Activated T-cell treated with anti-CD3 and anti-CD28 coated beads for 48 hours (primary cell): ENCODE measurements around the gene ZNF599.

Source experiments
- DNase-seq: peaks from one replicate; pipeline ENCODE4 v3.0.0-alpha.2; 2020; ENCODE audit warnings: low read depth

ZNF599 gene

DNA sequence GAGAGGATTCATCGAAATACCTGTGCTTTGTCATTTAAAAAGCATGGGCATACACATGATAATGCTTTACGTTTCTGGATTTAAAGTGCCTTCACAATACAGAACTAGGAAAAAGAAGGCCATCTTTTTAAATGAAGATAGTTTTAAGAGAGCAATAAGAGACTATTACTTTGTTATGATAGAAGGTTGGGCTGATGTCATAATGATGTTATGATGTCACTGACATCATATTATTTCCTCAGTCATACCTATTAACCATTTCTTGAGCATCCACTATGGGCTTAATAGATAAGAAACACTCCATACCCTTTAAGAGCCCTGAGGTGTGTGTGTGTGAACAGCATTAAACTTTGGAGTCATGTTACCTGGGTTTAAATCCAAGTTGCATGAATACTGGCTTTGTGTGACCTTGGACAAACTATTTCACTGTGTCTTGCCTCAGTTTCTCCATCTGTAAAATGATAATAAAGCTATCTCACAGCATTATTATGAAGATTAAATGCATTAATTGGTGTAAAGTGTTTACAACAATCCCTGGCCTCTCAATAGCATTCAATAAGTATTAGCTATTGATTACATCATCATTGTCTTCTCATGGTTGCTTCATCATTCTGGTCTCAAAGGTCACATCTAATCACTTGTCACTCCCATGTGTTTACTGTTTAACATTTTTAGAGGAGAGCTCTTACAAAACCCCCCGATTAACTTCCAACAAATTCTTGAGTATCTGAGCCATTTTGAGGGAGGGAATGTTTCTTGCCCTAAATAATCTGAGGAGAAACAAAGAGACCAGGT is 27.9 kb downstream of the ZNF599 start:
- DNase-seq = no peak

DNA sequence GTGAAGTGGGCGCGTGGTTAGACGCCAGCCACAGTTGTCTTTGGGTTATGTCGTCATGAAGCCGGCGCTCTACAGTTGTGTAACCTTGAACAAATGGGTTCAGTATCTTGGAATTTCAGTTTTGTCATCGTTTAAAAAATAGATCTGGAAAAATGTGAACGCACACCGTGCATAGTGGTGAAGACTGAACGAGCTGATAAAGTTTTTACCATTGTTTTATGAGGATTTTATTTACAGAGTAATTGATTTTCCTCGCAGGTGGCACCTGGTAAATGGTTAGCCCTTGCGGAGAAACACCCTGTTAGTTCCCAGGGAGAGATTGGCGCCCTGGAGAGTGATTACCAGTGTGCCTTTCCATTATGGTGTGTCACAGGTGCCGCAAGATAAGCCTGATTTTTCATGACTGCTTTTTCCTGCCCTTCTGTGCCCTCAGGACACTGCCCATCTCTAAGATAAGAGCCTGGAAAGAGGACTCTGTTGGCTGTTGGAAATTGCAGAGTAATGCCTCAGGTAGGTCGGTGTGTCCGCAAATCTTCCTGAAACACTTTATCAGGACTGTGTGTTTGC is 38.4 kb downstream of the ZNF599 start:
- no peak for DNase-seq

DNA sequence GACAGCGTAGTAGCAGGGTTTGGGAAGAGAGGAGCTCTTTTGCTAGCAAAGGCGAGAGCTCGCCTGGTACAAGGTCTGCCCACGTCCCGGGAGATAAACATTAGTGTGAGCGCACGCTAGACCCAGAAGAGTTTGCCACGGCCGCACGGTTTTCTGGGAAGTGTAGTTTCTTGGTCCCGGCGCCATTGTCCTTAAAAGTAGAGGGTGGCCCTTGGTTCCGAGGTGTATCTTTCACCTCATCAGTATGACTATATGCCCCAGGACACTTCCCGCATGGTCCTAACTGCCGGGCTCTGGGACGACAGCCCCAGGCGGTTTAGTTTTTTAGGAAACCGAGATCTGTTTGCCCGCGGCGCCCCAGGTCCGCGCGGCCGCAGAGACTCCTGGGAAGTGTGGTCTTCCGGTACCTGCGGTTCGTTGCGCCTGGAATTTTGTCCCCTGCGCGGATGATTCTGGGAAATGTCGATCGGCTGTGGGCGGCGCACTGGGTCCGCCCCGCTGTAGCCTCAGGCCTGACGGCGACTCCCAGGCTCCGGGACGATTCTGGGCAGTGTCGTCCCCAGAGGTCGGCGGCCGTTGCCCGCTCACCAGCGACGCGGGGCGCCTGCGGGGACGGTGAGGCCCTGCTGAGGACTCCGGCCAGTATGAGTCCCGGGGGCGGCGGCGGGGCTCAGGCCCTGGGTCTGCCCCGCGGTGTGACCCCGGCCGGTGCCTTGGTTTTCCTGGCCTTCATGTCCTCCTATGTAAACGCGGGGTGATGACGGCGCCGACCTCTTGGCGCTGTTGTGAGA is 39.1 kb downstream of the ZNF599 start, which contains the start of gene ZNF181:
TSS of gene ZNF181 (plus strand) at position 498 of the 791 bp plus-strand sequence. CDS start 795 bp downstream, outside the sequence.
- peak; percentile 72 for DNase-seq

DNA sequence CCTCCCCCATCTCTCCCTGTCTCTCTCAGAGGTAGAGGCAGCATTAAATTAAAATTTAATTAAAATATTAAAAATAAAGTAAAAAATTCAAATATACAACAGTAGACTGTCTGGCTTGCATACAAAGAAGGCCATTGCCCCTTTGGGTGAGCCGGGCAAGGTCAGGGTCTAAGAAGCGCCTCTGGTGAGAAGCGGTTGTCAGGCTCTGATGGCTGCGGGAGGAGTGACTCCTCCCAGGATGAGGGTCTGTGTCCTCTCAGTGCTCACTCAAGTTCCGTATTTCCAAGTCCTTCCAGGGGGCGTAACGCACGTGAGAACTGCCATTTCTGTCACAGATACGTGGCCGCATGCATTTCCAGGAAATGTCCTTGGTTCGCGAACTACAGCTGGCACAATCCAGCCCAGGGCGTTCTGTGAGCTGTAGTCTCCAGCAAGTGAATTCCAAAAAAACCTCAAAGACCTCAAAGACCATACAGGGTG is 39.7 kb downstream of the ZNF599 start:
- no peak for DNase-seq

DNA sequence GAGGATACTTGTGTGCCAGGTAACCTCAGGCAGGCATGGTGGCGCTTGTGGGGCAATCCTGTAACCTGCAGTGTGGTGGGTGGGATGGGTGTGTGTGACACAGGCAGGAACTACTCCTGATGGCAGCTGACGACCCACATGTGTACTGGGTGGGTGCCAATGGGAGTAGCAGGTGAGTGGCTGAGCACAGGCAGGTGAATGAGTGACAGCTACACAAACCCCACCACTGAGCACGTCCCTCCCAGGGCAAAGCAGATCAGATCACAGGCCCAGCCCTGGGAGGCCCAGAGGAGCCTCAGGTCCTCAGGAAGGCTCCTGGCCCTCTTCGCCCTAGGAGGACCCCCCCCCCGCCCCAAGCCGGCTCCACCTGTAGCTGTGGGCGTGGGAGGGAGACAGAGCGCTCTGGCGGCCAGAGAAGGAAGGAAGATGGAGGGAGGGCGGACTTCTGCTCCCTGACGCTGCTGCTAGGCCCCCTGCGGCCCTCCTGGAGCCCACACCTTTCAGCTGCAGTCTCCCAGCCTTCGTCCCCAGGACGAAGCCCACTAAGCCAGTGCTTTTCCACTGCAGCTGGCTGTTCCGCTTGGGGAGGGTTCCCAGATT is 40.3 kb downstream of the ZNF599 start:
- DNase-seq = no peak

DNA sequence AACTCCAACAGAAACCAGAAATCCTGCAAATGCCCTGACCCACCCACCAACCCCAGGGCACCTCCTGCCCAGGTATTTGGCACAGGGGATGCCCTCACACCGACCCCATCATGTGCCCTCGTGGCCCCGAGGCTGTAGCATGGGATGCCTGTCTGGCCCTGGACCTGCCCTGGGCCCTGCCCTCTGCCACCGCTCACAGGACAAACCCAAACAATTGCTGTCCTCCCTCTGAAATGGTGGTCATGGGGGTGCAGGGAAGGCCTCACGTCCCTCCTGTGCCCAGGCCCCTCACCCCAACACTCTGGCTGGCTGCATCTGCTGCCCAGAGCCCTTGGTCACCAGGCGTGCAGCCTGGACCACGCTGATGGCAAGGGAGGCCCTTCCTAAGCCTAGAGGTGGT is 41.1 kb downstream of the ZNF599 start:
- no peak for DNase-seq

DNA sequence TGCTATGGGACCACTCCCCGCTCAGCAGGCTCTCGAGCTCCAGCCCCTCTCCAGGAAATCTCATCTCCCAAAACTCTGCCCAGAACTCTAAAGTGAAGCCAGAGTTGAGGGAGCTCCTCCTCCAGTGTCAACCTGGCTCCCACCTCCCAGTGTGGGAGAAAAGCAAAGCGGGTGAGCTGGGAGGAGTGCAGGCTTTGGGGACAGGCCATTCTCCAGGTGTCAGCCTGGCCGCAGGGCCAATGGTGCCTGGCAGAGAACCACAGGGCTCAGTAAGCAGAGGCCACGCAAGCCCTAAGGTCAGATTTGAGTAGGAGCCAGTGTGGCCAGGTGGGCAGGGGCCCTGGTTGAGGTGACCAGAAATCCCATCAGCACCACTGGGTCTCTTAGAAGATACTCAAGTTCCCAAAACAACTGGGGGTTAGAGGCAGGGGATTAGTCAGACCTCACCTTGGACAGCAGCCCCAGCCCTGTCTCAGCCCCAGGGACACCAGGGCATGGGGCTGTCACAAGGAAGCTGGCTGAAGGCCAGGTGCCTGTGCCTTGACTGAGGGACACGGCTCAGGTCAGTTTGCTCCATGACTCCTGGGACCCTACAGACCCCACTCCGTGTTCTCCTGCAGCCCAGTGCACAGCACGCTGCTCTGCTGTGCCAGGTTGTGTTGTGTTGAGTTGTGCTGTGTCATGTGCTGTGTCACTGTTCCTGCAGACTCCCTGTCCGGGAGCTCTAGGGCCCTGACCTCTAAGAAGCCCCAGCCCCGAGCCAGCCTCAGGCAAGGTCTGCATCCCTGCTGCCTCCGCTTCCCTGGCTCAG is 41.8 kb downstream of the ZNF599 start:
- DNase-seq = no peak

DNA sequence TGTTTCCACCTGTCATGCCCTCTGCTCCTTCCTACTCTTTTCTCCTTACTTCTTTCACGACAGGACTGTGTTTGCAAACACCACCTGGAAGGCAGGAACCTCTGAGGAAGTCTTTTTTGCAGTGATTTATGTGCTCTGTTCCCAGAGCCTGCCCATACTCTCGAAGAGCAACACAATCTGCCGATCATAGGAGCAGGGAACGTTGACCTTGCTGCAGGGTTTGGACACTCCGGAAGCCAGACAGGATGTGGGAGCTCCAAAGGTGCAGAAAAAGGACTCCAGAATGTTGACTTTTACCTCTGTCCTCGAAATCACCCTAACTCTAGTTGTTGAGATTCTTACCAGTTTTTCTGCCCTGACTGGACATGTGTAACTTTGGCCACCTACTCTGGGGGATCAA is 47.6 kb downstream of the ZNF599 start:
- DNase-seq = no peak

DNA sequence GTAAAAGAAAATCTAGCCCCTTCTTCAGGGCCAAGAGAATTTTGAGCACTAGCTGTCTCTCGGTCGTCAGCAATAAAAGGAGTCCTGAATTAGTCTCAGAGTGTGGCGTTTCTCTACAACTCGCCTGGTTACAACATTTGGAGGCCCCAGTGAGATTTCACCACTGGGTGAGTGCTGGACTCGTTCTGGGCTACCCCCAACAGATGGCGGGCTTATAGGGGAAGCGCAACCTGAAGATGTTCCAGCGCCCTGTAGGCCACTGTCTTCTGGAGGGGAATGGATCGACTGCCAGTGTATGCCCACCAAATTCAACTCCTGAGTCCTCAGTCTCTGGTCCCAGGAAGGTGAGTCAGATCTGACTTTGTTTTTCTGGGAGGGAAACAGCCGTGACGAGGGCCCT is 50.7 kb downstream of the ZNF599 start:
- no peak for DNase-seq

DNA sequence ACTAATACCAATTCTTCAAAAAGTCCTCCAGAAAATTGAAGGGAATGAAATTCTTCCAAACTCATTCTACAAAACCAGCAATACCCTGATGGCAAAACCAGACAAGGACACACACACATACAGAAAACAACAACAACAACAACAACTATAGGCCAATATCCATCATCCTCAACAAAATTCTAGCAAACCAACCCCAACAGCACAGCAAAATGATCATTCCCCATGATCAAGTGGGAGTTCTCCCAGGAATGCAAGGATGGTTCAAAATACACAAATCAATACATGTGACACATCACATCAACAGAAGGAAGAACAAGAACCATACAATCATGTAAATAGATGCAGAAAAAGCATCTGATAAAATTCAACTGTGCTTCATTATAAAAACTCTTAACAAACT is 57.7 kb downstream of the ZNF599 start:
- no peak for DNase-seq

DNA sequence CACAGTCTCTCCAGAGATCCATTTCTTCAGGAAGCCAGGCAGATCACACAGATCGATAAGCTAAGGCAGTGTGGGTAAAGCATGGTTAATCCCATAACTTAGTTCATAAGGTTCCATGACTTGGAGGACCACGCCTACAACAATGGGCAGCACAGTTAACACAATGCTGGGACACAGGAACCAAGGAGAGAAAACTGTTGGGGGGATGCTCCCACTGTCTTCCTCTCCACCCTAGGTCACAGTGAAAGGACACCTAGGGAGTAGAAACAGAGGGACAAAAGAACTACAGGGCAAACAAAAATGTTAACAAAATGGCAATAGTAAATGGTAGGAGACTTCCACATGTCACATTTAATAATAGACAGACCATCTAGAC is 59.8 kb downstream of the ZNF599 start:
- no peak for DNase-seq

DNA sequence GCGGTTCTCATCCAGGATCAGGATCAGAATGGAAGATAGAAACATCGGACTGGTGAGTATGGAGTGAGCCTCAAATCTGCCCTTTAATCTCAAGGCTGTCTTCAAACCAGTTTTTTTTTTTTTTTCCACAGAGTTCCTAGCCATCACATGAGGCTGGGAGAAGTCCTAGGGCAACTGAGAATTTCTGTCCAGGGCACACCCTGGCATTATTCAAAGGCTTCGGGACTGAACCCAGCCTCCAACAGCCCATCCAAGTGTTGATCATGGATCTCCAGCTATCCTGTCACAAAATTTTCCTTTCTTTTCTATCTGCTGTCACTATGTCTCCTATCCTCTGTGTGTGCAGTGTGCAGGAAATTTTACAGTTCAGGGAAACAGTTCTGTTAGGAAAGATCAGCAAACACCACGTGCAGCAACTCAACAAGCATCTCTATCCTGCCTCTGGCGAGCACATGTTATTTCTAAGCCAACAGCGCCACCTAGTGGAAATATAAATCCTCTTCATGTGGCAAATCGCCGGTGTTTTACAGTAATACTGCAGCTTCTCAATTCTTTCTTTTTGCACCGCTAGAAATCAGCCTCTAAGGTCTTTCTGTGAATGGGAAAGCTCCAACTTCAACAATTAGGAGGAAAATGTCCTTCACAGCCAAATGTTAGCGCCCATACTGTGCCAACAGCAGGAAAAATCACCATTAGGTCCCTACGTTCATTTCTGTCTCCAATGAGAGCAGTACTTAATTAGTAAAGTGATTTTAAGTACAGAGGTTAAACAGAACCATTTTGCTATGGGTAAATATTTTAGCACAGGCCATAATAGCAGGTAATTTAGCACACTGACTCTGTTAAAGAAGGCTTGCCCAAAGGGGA is 60.4 kb downstream of the ZNF599 start:
- peak; percentile 22 for DNase-seq

DNA sequence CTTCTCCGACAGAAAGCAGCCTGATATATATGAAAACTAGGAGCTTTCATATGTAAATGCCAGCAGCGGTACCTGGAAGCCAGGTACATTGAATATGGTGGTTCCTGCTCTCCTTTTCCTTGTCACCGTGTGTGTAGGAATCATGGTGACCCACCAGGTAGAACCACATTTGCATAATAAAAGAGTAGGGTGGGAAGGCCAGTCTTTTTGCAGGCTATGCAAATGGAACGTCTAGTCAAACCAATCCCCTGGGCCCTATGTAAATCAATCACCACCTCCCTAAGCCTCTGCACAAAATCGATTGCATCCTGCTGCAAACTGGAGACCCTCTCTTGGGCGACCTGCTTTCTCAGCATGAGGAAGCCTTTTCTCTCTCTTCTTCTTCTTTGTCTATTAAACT is 61.1 kb downstream of the ZNF599 start:
- DNase-seq = no peak
